ENCODE measurements around the gene B3GAT1. TPM values are rescaled to one million over a fixed set of nuclear protein-coding genes. Genes with fewer than 3 reads are reported as not detected.

B3GAT1 gene
- total and polyA plus RNA-seq, 2 donors (not counting 1 experiment from before 2014, with no cell fraction given) = under 0.01 TPM; not detected in 1

DNA sequence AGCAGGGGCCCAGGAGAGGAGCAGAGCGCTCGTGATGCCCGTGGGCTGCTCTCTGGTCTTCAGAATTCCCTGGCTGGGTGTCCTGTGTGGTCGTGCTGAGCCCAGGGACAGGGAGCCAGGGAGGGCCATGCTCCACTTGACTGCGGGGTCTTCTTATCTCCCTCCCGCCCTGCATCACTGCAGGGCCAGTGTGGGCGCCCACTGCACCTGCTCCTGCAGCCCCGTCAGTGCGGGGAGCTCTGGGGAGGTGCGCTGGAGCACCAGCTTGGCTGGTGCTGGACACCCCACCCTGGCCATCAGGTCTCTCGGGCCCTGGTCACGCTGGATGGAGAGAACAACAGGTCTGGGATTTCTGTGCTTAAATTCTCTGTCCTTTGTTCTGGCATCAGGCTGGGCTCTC lies 31.8 kb downstream of the B3GAT1 start:
- no peaks in the 10 kb centered on the region for H4K20me1 ChIP-seq (ENCODE audit: control insufficient read depth, extremely low read depth, insufficient read depth, low read length)
- no peak overlapping the region for H3K27ac ChIP-seq (ENCODE audit: insufficient read depth, low read length)
- H3K36me3 ChIP-seq (ENCODE audit: control insufficient read depth, insufficient read depth, low read length) = no peaks in the 10 kb centered on the region
- no peaks in the 10 kb centered on the region for H3K9me3 ChIP-seq (ENCODE audit: control insufficient read depth, insufficient read depth, low read depth, low read length)
- H3K27me3 ChIP-seq (ENCODE audit: control insufficient read depth, insufficient read depth, low read length) = no peaks in the 10 kb centered on the region
- DNase-seq (ENCODE audit: low read depth in 2 of 2) = no peak
- H3K9ac ChIP-seq (ENCODE audit: insufficient read depth, low read length) = no peak overlapping the region
- H3K4me2 ChIP-seq (ENCODE audit: extremely low read depth, insufficient read depth, low read length) = no peak overlapping the region
- no peak overlapping the region for H2AFZ ChIP-seq (ENCODE audit: low read length)
- TF ChIP-seq, protein P1, sequence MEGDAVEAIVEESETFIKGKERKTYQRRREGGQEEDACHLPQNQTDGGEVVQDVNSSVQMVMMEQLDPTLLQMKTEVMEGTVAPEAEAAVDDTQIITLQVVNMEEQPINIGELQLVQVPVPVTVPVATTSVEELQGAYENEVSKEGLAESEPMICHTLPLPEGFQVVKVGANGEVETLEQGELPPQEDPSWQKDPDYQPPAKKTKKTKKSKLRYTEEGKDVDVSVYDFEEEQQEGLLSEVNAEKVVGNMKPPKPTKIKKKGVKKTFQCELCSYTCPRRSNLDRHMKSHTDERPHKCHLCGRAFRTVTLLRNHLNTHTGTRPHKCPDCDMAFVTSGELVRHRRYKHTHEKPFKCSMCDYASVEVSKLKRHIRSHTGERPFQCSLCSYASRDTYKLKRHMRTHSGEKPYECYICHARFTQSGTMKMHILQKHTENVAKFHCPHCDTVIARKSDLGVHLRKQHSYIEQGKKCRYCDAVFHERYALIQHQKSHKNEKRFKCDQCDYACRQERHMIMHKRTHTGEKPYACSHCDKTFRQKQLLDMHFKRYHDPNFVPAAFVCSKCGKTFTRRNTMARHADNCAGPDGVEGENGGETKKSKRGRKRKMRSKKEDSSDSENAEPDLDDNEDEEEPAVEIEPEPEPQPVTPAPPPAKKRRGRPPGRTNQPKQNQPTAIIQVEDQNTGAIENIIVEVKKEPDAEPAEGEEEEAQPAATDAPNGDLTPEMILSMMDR (conservative IDR thresholded peaks at IDR 0.05 in 1 of 2, IDR thresholded peaks at IDR 0.05 in 1 of 2; ENCODE audit: low read depth in 1 of 2, low read length in 2 of 2) = no peak
- no peak for TF ChIP-seq EZH2 (IDR thresholded peaks at IDR 0.05; ENCODE audit: low read length, missing control alignments)
- H3K4me3 ChIP-seq (replicated peaks in 1 of 4; ENCODE audit: control extremely low read depth in 1 of 4, insufficient read depth in 1 of 4, low read depth in 3 of 4, low read length in 4 of 4) = no peak overlapping the region
- no peaks in the 10 kb centered on the region for H3K79me2 ChIP-seq (ENCODE audit: control insufficient read depth, insufficient read depth, low read length)
- no peaks in the 10 kb centered on the region for H3K4me1 ChIP-seq (ENCODE audit: control insufficient read depth, extremely low read depth, insufficient read depth, low read length)

- Histone ChIP-seq H3K27me3 (ENCODE audit: control insufficient read depth, insufficient read depth, low read length) (no peaks in the 10 kb centered on the region), H3K4me3 (replicated peaks in 1 of 4; ENCODE audit: control extremely low read depth in 1 of 4, insufficient read depth in 1 of 4, low read depth in 3 of 4, low read length in 4 of 4) (no peak overlapping the region), H3K79me2 (ENCODE audit: control insufficient read depth, insufficient read depth, low read length) (no peaks in the 10 kb centered on the region), H3K4me1 (ENCODE audit: control insufficient read depth, extremely low read depth, insufficient read depth, low read length) (no peaks in the 10 kb centered on the region), H3K36me3 (ENCODE audit: control insufficient read depth, insufficient read depth, low read length) (no peaks in the 10 kb centered on the region), H3K9me3 (ENCODE audit: control insufficient read depth, insufficient read depth, low read depth, low read length) (no peaks in the 10 kb centered on the region), H3K9ac (ENCODE audit: insufficient read depth, low read length) (no peak overlapping the region), H2AFZ (ENCODE audit: low read length) (no peak overlapping the region), H3K4me2 (ENCODE audit: extremely low read depth, insufficient read depth, low read length) (no peak overlapping the region), H3K27ac (ENCODE audit: insufficient read depth, low read length) (no peak overlapping the region), H4K20me1 (ENCODE audit: control insufficient read depth, extremely low read depth, insufficient read depth, low read length) (no peaks in the 10 kb centered on the region)
- TF ChIP-seq, protein P1 (conservative IDR thresholded peaks at IDR 0.05 in 1 of 2, IDR thresholded peaks at IDR 0.05 in 1 of 2; ENCODE audit: low read depth in 1 of 2, low read length in 2 of 2) = no peak
- no peak for TF ChIP-seq EZH2 (IDR thresholded peaks at IDR 0.05; ENCODE audit: low read length, missing control alignments)
- DNase-seq (ENCODE audit: low read depth in 2 of 2) = no peak
Observed at GRCh38 chr11:134379241-134379640, 32.8 kb downstream of the B3GAT1 start.

GRCh38 chr11:134377876-134378275 lies 34.2 kb downstream of the B3GAT1 start:
- H3K36me3 ChIP-seq (ENCODE audit: control insufficient read depth, insufficient read depth, low read length) = no peaks in the 10 kb centered on the region

More at GRCh38 chr11:134377876-134378275, 34.2 kb downstream of the B3GAT1 start:
- no peaks in the 10 kb centered on the region for H3K4me1 ChIP-seq (ENCODE audit: control insufficient read depth, extremely low read depth, insufficient read depth, low read length)
- H3K9me3 ChIP-seq (ENCODE audit: control insufficient read depth, insufficient read depth, low read depth, low read length) = no peaks in the 10 kb centered on the region
- no peak for TF ChIP-seq EZH2 (IDR thresholded peaks at IDR 0.05; ENCODE audit: low read length, missing control alignments)
- TF ChIP-seq, protein P1 (conservative IDR thresholded peaks at IDR 0.05 in 1 of 2, IDR thresholded peaks at IDR 0.05 in 1 of 2; ENCODE audit: low read depth in 1 of 2, low read length in 2 of 2) = no peak
- no peaks in the 10 kb centered on the region for H3K27me3 ChIP-seq (ENCODE audit: control insufficient read depth, insufficient read depth, low read length)
- no peak overlapping the region for H2AFZ ChIP-seq (ENCODE audit: low read length)
- no peak overlapping the region for H3K4me3 ChIP-seq (replicated peaks in 1 of 4; ENCODE audit: control extremely low read depth in 1 of 4, insufficient read depth in 1 of 4, low read depth in 3 of 4, low read length in 4 of 4)
- DNase-seq (ENCODE audit: low read depth in 2 of 2) = no peak
- H3K27ac ChIP-seq (ENCODE audit: insufficient read depth, low read length) = no peak overlapping the region
- H3K79me2 ChIP-seq (ENCODE audit: control insufficient read depth, insufficient read depth, low read length) = no peaks in the 10 kb centered on the region
- no peak overlapping the region for H3K9ac ChIP-seq (ENCODE audit: insufficient read depth, low read length)
- H4K20me1 ChIP-seq (ENCODE audit: control insufficient read depth, extremely low read depth, insufficient read depth, low read length) = no peaks in the 10 kb centered on the region
- H3K4me2 ChIP-seq (ENCODE audit: extremely low read depth, insufficient read depth, low read length) = no peak overlapping the region

Measured in fibroblast of lung (primary cell).